Progenitor cell of endocrine pancreas (in vitro differentiated cells): ENCODE results near the gene OPRD1. TPM values are rescaled to one million over a fixed set of nuclear protein-coding genes. Genes with fewer than 3 reads are reported as not detected.

Experiments used
- DNase-seq: peaks from one replicate; pipeline ENCODE4 v3.0.0; 2021; ENCODE audit warnings: low spot score; ENCODE audit not compliant: unreplicated experiment
- H3K27ac Mint-ChIP-seq: 2 replicates; pipeline ENCODE4 v1.8.0; 2021; ENCODE audit warnings: mild to moderate bottlenecking, moderate library complexity, mixed read lengths
- H3K27me3 Mint-ChIP-seq: 2 replicates; pipeline ENCODE4 v1.8.0; 2021; ENCODE audit warnings: mixed read lengths
- H3K36me3 Mint-ChIP-seq: 2 replicates; pipeline ENCODE4 v1.8.0; 2022; ENCODE audit warnings: mixed read lengths; ENCODE audit not compliant: insufficient read depth
- H3K4me1 Mint-ChIP-seq: 2 replicates; pipeline ENCODE4 v1.8.0; 2021; ENCODE audit warnings: low read depth, mixed read lengths
- H3K4me3 Mint-ChIP-seq: 2 replicates; pipeline ENCODE4 v1.8.0; 2021; ENCODE audit warnings: low read depth, mild to moderate bottlenecking, moderate library complexity, mixed read lengths
- H3K9me3 Mint-ChIP-seq: 2 replicates; pipeline ENCODE4 v1.8.0; 2021; ENCODE audit warnings: low read depth, mixed read lengths
- total RNA-seq: library from RNA; stranded (reverse); gene quantifications from 2 replicates; pipeline ENCODE4 v1.2.1, GENCODE V29; 2021
- TF ChIP-seq, protein P1 (sequence below): fragments of 200-600 bp; sonication (generic); IDR thresholded peaks from one replicate; pipeline ENCODE4 v1.5.0; 2021; ENCODE audit warnings: antibody characterized with exemption, mild to moderate bottlenecking; ENCODE audit not compliant: unreplicated experiment

The OPRD1 gene
- total RNA-seq, 1 donor from 2014 or later: 0.67 TPM

DNA sequence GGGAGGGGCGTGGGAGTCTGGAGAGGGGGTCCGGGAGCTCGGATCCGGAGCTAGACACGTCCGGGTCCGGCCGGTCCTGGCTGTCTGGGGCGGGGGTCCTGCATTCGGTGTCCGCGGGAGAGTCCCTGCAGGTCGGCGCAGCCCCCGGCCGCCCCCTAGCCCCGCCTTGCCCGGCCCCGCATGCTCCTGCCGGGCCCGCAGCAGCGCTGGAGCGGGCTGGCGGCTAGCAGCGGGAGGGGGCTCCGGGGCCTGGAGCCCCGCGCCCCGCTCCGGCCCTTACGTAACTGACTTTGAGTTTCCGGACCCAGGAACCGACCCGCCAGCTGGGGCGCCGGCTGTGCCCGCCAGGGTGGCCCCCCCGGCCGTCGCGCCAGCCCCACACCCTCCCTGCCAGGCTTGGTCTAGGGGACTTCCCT lies 75.5 kb downstream of the OPRD1 start:
- H3K27me3 Mint-ChIP-seq: peaks cover 10% of the 10 kb centered on the region
- H3K9me3 Mint-ChIP-seq: no peaks in the 10 kb centered on the region
- H3K4me1 Mint-ChIP-seq: peaks cover 20% of the 10 kb centered on the region
- TF ChIP-seq, protein P1, sequence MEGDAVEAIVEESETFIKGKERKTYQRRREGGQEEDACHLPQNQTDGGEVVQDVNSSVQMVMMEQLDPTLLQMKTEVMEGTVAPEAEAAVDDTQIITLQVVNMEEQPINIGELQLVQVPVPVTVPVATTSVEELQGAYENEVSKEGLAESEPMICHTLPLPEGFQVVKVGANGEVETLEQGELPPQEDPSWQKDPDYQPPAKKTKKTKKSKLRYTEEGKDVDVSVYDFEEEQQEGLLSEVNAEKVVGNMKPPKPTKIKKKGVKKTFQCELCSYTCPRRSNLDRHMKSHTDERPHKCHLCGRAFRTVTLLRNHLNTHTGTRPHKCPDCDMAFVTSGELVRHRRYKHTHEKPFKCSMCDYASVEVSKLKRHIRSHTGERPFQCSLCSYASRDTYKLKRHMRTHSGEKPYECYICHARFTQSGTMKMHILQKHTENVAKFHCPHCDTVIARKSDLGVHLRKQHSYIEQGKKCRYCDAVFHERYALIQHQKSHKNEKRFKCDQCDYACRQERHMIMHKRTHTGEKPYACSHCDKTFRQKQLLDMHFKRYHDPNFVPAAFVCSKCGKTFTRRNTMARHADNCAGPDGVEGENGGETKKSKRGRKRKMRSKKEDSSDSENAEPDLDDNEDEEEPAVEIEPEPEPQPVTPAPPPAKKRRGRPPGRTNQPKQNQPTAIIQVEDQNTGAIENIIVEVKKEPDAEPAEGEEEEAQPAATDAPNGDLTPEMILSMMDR: no peak
- no peak for DNase-seq
- no peak overlapping the region for H3K27ac Mint-ChIP-seq
- H3K4me3 Mint-ChIP-seq: peak overlapping the region; percentile 87
- H3K36me3 Mint-ChIP-seq: no peaks in the 10 kb centered on the region

DNA sequence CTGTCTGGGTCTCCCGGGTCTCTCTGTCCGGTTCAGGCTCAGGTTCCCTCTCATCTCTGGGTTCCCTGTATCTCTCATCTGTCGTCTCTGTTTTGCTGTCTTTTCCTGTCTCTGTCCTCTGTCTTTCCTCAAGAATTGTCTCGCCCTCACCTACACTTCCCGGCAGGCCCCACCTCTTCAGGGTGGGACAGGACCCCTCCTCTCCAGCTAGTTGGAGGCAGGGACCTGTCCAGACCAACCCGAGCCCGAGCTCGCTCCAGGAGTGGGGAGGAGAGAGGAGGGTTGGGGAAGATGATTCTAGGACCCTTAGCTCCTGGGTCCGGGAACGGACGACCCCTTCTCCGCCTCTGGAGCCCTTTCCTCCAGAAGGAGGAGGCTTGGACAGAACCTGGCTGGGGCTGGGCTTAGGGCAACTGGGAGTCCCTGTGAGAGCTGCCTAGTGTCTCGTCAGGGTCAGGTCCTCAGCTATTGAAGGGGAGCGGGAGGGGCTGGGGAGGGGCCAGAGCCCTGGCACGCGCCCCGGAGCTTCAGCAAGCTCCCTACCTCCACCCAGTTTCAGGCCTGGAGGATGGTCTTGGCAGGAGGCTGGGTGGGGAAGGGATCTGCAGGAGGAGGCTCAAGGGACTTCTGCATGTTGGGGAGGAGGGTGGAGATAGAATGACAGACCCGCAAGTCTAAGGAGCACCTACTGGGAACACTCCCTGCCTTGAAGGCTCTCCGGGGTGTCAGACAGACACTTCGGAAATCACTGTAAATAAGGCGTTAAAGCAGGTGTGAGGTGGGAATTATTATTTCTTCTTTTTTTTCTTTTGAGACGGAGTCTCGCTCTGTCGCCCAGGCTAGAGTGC lies 76.1 kb downstream of the OPRD1 start:
- H3K27me3 Mint-ChIP-seq: peaks cover 10% of the 10 kb centered on the region
- DNase-seq: no peak
- H3K4me1 Mint-ChIP-seq: peaks cover 20% of the 10 kb centered on the region
- no peaks in the 10 kb centered on the region for H3K36me3 Mint-ChIP-seq
- peak overlapping the region; percentile 87 for H3K4me3 Mint-ChIP-seq
- peak overlapping the region; percentile 43 for H3K27ac Mint-ChIP-seq
- no peaks in the 10 kb centered on the region for H3K9me3 Mint-ChIP-seq
- TF ChIP-seq, protein P1: no peak

DNA sequence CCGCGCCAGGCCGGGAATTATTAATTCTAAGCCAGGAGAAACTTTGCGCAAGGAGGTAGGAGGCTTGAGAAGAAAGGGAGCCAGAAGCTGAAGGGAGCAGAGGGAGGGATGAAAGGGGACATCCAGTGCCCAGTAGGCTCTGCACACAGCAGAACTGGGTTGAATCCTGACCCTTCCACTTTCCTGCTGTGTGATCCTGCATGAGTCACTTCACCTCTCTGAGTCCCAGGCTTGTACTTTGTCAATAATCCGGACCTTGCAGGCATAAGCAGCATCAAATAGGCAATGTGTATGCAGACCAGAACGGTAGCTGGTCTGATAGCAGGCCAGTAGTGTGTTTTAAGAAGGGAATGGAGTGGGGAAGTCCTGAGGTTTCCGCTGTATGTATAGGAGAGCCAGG lies 76.9 kb downstream of the OPRD1 start:
- Mint-ChIP-seq H3K4me1 (peaks cover 15% of the 10 kb centered on the region), H3K4me3 (peak overlapping the region; percentile 5), H3K36me3 (no peaks in the 10 kb centered on the region), H3K27me3 (peaks cover 10% of the 10 kb centered on the region), H3K9me3 (no peaks in the 10 kb centered on the region), H3K27ac (no peak overlapping the region)
- DNase-seq: no peak
- TF ChIP-seq, protein P1: no peak

DNA sequence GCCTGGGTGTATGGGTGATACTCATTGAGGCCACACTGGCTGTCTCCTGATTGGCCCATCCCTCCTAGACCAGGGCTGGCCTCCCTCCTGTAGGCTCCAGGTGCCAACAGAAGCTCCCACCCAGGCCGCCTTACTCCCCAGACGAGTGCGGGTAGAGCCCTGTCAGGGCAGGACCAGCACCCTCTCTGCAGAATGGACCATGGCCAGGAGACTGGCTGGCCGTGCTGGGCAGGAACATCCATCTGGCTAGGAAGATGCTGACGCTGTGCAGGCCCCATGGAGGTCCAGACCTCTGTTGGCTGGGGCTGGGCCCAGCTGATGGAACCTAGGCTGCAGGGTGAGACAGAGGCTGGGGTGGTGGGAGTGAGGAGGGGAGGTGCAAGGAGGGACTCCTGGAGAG lies 77.4 kb downstream of the OPRD1 start:
- Mint-ChIP-seq H3K36me3 (no peaks in the 10 kb centered on the region), H3K27ac (no peak overlapping the region), H3K9me3 (no peaks in the 10 kb centered on the region), H3K4me1 (peaks cover 11% of the 10 kb centered on the region), H3K4me3 (no peak overlapping the region), H3K27me3 (peaks cover 10% of the 10 kb centered on the region)
- no peak for DNase-seq
- TF ChIP-seq, protein P1: no peak

DNA sequence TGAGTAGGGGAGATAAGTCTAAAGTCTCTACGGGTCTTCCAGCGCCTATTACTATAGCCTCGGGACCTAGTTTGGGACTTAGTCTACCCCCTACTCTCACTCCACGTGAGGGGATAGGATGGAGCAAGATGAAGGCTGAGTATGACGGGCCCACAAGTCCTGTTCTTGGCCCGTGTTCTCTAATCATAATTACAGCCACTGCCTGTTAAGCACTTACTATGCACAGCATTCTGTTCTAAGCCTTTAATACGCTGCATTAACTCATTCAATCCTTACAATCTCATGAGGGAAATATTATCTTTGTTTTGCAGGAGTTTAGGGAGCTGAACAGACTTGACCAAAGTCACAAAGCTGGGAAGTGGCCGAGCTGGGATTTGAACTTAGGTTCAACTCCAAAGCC lies 78.5 kb downstream of the OPRD1 start:
- Mint-ChIP-seq H3K36me3 (no peaks in the 10 kb centered on the region), H3K9me3 (no peaks in the 10 kb centered on the region), H3K27ac (no peak overlapping the region), H3K4me1 (peaks cover 3% of the 10 kb centered on the region), H3K4me3 (no peak overlapping the region), H3K27me3 (peaks cover 10% of the 10 kb centered on the region)
- TF ChIP-seq, protein P1: no peak
- DNase-seq: no peak
